Astrocyte (in vitro differentiated cells and primary cell): ENCODE results near the gene TMEM220. TPM values are rescaled to one million over a fixed set of nuclear protein-coding genes. Genes with fewer than 3 reads are reported as not detected.
A peak's percentile ranks its signal among the peaks of the same experiment; 100 is the strongest.

Experiments
- DNase-seq: peaks from one replicate; pipeline ENCODE4 v3.0.0-alpha.2; 2010; ENCODE audit warnings: low read depth
- FAIRE-seq: peaks from 2 replicates; lab custom pipeline; 2011; peaks lifted over from hg19 to GRCh38; lab: Jason Lieb, UNC
- H2AFZ ChIP-seq: 2 replicates; pipeline ENCODE4 v1.6.0; 2012; ENCODE audit warnings: low read depth, low read length, inconsistent platforms
- H3K27ac ChIP-seq: 2 replicates; pipeline ENCODE4 v1.5.1; 2011; ENCODE audit warnings: low read depth, low read length, inconsistent platforms
- H3K27me3 ChIP-seq: 2 replicates; pipeline ENCODE4 v1.6.0; 2011; ENCODE audit warnings: low read length, inconsistent platforms; ENCODE audit not compliant: insufficient read depth
- H3K36me3 ChIP-seq: 2 replicates; pipeline ENCODE4 v1.5.1; 2011; ENCODE audit warnings: low read length, inconsistent platforms; ENCODE audit not compliant: insufficient read depth
- H3K4me1 ChIP-seq: 2 replicates; pipeline ENCODE4 v1.5.1; 2011; ENCODE audit warnings: low read length, inconsistent platforms; ENCODE audit not compliant: insufficient read depth
- H3K4me2 ChIP-seq: 2 replicates; pipeline ENCODE4 v1.6.0; 2012; ENCODE audit warnings: low read length, inconsistent platforms
- H3K4me3 ChIP-seq: 2 replicates; pipeline ENCODE4 v1.5.1; 2011; ENCODE audit warnings: low read depth, mild to moderate bottlenecking, low read length, inconsistent platforms; ENCODE audit not compliant: insufficient read depth
- H3K79me2 ChIP-seq: 2 replicates; pipeline ENCODE4 v1.6.0; 2012; ENCODE audit warnings: mild to moderate bottlenecking, low read length, inconsistent platforms; ENCODE audit not compliant: insufficient read depth
- H3K9ac ChIP-seq: 2 replicates; pipeline ENCODE4 v1.6.0; 2012; ENCODE audit warnings: mild to moderate bottlenecking, low read length, inconsistent platforms
- H3K9me3 ChIP-seq: 2 replicates; pipeline ENCODE4 v1.5.1; 2012; ENCODE audit warnings: low read depth, mild to moderate bottlenecking, low read length, inconsistent platforms; ENCODE audit not compliant: insufficient read depth
- H4K20me1 ChIP-seq: 2 replicates; pipeline ENCODE4 v1.6.0; 2012; ENCODE audit warnings: low read length, inconsistent platforms; ENCODE audit not compliant: insufficient read depth
- H3K27ac Mint-ChIP-seq: one replicate; pipeline ENCODE4 v1.8.0; 2021; ENCODE audit warnings: mild to moderate bottlenecking, mixed read lengths; ENCODE audit not compliant: unreplicated experiment
- H3K27me3 Mint-ChIP-seq: one replicate; pipeline ENCODE4 v1.8.0; 2021; ENCODE audit warnings: low read depth, mixed read lengths; ENCODE audit not compliant: unreplicated experiment
- H3K36me3 Mint-ChIP-seq: one replicate; pipeline ENCODE4 v1.8.0; 2021; ENCODE audit warnings: low read depth, mixed read lengths; ENCODE audit not compliant: unreplicated experiment
- H3K4me1 Mint-ChIP-seq: one replicate; pipeline ENCODE4 v1.8.0; 2021; ENCODE audit warnings: low read depth, mixed read lengths; ENCODE audit not compliant: unreplicated experiment
- H3K4me3 Mint-ChIP-seq: one replicate; pipeline ENCODE4 v1.8.0; 2021; ENCODE audit warnings: mild to moderate bottlenecking, moderate library complexity, mixed read lengths; ENCODE audit not compliant: unreplicated experiment
- H3K9me3 Mint-ChIP-seq: one replicate; pipeline ENCODE4 v1.8.0; 2021; ENCODE audit warnings: mild to moderate bottlenecking, mixed read lengths; ENCODE audit not compliant: unreplicated experiment
- CTCF ChIP-seq: IDR thresholded peaks from 2 replicates; pipeline ENCODE4 v1.5.1; 2011; ENCODE audit warnings: low read depth, mild to moderate bottlenecking, inconsistent platforms, low read length, moderate library complexity; ENCODE audit not compliant: insufficient read depth
- EZH2 ChIP-seq: IDR thresholded peaks from 2 replicates; pipeline ENCODE4 v1.6.1; 2012; ENCODE audit warnings: mild to moderate bottlenecking, low read length, inconsistent platforms; ENCODE audit not compliant: insufficient read depth
- total RNA-seq: library from RNA; stranded (reverse); gene quantifications from 2 replicates; pipeline ENCODE4 v1.2.1, GENCODE V29; 2021

Gene TMEM220
- total RNA-seq, 1 donor from 2014 or later: 1.0 TPM

GRCh38 chr17:10713318-10713717, 16.5 kb downstream of the TMEM220 start:
- no peak for TF ChIP-seq EZH2
- no peak for TF ChIP-seq CTCF
- Histone ChIP-seq H3K4me3 (no peak overlapping the region), H3K9me3 (no peaks in the 10 kb centered on the region), H3K27me3 (no peaks in the 10 kb centered on the region), H3K4me1 (no peaks in the 10 kb centered on the region), H3K36me3 (peaks cover 31% of the 10 kb centered on the region), H3K79me2 (no peaks in the 10 kb centered on the region), H3K27ac (no peak overlapping the region), H3K4me2 (no peak overlapping the region), H3K9ac (no peak overlapping the region), H4K20me1 (no peaks in the 10 kb centered on the region), H2AFZ (no peak overlapping the region)
- peaks cover 8% of the 10 kb centered on the region for H3K36me3 Mint-ChIP-seq
- H3K27ac Mint-ChIP-seq: no peak overlapping the region
- H3K4me3 Mint-ChIP-seq: no peak overlapping the region
- DNase-seq: no peak
- H3K27me3 Mint-ChIP-seq: no peaks in the 10 kb centered on the region
- no peak for FAIRE-seq
- no peaks in the 10 kb centered on the region for H3K9me3 Mint-ChIP-seq
- H3K4me1 Mint-ChIP-seq: no peaks in the 10 kb centered on the region

GRCh38 chr17:10705727-10706126, 24.1 kb downstream of the TMEM220 start:
- Mint-ChIP-seq H3K9me3 (peaks cover 2% of the 10 kb centered on the region), H3K4me3 (no peak overlapping the region), H3K36me3 (peaks cover 10% of the 10 kb centered on the region), H3K27ac (no peak overlapping the region), H3K4me1 (peaks cover 4% of the 10 kb centered on the region), H3K27me3 (no peaks in the 10 kb centered on the region)
- DNase-seq (no peak), FAIRE-seq (no peak)
- H3K36me3 ChIP-seq: peaks cover 33% of the 10 kb centered on the region
- no peak overlapping the region for H3K4me3 ChIP-seq
- no peak overlapping the region for H3K9ac ChIP-seq
- no peaks in the 10 kb centered on the region for H3K4me1 ChIP-seq
- no peaks in the 10 kb centered on the region for H3K9me3 ChIP-seq
- no peak for TF ChIP-seq EZH2
- H3K79me2 ChIP-seq: no peaks in the 10 kb centered on the region
- H3K27ac ChIP-seq: no peak overlapping the region
- no peaks in the 10 kb centered on the region for H3K27me3 ChIP-seq
- H3K4me2 ChIP-seq: no peak overlapping the region
- H2AFZ ChIP-seq: no peak overlapping the region
- H4K20me1 ChIP-seq: no peaks in the 10 kb centered on the region

GRCh38 chr17:10702574-10702973, 27.2 kb downstream of the TMEM220 start:
- H3K36me3 Mint-ChIP-seq: no peaks in the 10 kb centered on the region
- FAIRE-seq (no peak), DNase-seq (peak; percentile 29)
- peak overlapping the region; percentile 18 for H3K4me3 Mint-ChIP-seq
- Histone ChIP-seq H2AFZ (no peak overlapping the region), H3K9me3 (no peaks in the 10 kb centered on the region), H3K9ac (no peak overlapping the region), H3K4me3 (no peak overlapping the region), H3K4me1 (peaks cover 5% of the 10 kb centered on the region), H3K36me3 (peaks cover 16% of the 10 kb centered on the region), H3K4me2 (no peak overlapping the region), H3K27me3 (no peaks in the 10 kb centered on the region), H3K79me2 (peaks cover 19% of the 10 kb centered on the region), H4K20me1 (no peaks in the 10 kb centered on the region), H3K27ac (no peak overlapping the region)
- no peak overlapping the region for H3K27ac Mint-ChIP-seq
- peaks cover 14% of the 10 kb centered on the region for H3K4me1 Mint-ChIP-seq
- no peak for TF ChIP-seq EZH2
- no peak for TF ChIP-seq CTCF
- H3K9me3 Mint-ChIP-seq: peaks cover 2% of the 10 kb centered on the region
- no peaks in the 10 kb centered on the region for H3K27me3 Mint-ChIP-seq
